Activated CD4-positive, CD25-positive, alpha-beta regulatory T cell (primary cell): ENCODE measurements around the gene HDAC9.
"Not testable (repeated sequence)": the region's sequence is repeated elsewhere in the genome, so short reads cannot be mapped to it uniquely, and the experiment has no call there.

Experiments used
- DNase-seq, 4 experiments: peaks; one replicate each; lab custom pipeline; 2025; lab: John Stamatoyannopoulos, UW

Gene HDAC9

GRCh38 chr7:18727115-18727870 is 231.7 kb downstream of the HDAC9 start:
- no peak for DNase-seq

DNA sequence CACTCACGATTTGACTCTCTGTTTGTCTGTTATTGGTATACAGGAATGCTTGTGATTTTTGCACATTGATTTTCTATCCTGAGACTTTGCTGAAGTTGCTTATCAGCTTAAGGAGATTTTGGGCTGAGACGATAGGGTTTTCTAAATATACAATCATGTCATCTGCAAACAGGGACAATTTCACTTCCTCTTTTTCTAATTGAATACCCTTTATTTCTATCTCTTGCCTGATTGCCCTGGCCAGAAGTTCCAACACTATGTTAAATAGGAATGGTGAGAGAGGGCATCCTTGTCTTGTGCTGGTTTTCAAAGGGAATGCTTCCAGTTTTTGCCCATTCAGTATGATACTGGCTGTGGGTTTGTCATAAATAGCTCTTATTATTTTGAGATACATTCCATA is 240.5 kb downstream of the HDAC9 start:
- not testable (repeated sequence) for DNase-seq

DNA sequence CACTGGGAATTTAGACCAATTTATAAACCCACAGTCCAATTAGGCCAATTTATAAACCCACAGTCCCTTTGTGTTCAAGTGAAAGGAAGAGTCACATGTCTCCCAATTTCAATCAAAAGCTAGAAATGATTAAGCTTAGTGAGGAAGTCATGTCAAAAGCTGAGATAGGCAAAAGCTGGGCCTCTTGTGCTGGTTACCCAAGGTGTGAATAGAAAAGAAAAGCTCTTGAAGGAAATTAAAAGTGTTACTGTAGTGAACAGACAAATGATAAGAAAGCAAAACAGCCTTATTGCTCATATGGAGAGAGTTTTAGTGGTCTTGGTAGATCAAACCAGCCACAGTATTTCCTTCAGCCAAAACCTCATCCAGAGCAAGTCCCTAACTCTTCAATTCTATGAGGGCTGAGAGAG is 245.0 kb downstream of the HDAC9 start:
- DNase-seq: no peak

GRCh38 chr7:18753972-18754610 is 258.5 kb downstream of the HDAC9 start:
- DNase-seq: no peak

- DNase-seq: no peak
These were observed 259.2 kb downstream of the HDAC9 start for GRCh38 chr7:18754766-18755165.

- DNase-seq: no peak
These were observed 260.2 kb downstream of the HDAC9 start for GRCh38 chr7:18755793-18756192.

DNA sequence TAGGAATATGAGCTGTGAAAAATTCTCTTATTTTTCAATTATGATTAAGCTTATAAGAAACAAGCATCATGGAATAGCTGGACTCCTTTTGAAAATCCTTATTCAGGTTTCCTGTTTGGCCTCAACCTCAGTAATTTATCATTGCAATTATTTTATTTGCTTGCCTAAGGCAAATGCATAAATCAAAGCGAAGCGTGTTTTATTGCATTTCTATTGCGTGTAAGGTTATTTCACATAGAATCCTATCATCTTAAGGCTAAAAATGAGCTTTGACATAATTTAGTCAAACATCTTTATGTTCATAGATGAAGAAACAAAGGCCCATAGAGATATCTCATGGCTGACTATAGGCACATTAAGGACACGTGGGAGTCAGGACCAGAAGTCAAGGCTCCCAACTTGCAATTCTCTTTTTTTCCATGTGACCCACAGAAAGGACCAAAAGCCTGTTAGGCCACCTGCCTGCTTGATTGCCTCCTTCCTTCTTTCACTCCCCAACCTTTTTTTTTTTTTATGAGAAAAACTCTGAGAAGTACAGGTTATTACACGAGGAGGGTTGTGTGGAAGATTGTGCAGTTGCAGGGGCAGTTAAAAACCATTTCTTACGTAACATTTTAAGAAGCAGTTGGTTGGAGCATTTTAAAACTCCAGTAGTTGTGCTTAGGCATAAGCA is 261.0 kb downstream of the HDAC9 start:
- no peak for DNase-seq

DNA sequence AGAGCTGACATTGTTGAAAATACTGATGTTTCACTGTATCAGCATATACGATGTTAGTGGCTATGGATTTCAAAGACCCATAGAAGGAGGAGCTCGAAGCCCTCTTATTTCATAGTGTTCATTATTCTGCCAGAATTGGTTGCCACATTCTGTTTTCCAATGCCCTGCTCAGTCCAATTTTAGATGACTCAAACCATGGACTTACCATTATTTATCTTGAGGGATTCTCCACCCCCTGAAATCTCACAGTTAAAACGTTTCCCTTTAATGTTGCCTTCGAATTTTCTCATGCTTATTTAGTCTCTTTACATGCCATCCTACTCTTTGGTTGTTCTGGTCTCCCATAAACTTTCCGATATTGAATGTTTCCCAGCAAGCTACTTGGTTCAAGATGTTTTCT is 264.5 kb downstream of the HDAC9 start:
- no peak for DNase-seq

DNA sequence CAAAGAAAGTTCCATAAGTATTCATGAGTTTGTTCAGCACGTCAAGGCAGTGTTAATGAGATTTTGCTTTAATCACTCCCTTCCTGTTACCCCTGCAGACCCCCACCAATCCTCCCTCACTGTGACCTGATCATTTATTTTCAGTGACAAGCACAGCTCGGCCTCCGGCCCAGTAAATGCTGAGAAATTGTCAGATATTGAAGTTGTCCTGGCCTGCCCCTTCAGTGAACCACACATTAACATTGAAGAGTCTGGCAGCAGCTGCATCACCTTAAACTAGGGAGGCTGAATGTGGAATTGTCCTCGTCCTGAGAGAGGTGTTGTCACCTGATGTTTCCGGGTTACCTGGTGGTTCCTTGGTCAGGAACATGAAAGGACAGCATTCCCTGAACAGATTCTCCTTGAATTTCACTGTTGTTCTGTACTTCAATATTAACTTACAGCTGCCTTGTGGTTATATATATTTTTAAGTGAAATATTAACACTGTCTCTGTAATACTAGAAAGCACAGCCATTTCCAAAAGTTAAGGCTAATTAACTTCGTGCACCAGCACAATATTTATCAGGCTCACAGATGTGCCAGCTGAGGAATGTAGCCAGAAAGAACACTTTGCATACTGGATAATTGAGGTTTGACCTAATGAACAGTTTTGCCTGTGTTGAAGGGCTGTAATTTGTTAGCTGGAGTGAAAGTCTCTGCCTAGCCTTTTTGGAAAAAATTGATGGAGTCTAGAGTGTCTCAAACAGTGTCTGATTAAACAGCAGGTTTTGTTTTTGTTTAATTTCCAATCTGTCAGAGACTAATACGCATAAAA is 265.3 kb downstream of the HDAC9 start:
- no peak for DNase-seq

GRCh38 chr7:18762189-18762588 is 266.6 kb downstream of the HDAC9 start:
- no peak for DNase-seq

GRCh38 chr7:18768256-18768655 is 272.7 kb downstream of the HDAC9 start:
- DNase-seq: no peak

DNA sequence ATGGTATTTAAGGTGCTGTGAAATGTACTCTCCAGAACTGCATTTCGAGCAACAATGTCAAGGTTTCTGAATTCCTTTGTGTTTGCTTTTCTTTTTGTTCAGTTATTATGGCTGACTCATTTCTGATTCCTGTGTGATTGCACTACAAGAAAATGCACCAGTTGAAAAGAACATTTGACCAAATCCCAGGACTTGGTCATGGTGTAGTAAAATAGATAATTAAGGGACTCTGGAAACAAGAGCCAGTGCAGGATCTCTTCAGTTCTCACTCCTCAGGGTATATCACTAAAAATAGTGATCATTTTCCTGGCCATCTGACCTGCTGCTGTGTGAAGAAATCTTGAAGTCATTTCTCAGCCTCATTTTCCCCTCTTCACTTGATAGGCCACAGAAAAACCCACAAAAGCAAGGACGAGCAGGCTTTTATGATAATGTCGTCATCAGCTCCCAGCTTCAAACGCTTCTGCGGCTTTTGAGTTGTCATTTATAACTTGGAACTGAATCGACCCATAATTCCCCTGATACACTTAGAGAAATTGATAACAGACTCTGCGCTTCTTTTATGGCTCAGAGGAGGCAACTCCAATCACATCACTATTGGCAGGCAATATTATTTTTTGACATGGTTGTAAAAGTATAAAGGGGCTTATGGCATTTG is 274.7 kb downstream of the HDAC9 start:
- no peak for DNase-seq

DNA sequence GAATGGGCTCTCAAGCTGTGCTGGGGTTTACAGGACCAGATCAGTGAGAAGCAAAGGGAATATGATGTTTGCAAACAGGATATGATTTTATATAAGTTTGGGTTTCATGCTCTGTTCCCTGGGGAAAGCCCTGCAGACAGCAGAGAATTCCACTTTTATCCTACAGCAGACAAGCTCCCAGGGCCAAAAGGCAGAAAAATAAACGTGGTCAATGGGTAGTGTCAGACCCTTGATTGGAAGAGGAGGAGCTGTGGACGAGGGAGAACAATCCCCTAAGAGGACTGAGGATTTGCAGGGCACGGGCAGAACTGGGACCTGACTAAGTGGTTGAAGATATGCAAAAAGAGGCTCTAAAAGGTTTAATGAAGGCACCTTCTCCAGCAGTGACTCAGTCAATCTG is 275.3 kb downstream of the HDAC9 start:
- no peak for DNase-seq

- DNase-seq: no peak
These were observed 276.5 kb downstream of the HDAC9 start for GRCh38 chr7:18771834-18772566.

DNA sequence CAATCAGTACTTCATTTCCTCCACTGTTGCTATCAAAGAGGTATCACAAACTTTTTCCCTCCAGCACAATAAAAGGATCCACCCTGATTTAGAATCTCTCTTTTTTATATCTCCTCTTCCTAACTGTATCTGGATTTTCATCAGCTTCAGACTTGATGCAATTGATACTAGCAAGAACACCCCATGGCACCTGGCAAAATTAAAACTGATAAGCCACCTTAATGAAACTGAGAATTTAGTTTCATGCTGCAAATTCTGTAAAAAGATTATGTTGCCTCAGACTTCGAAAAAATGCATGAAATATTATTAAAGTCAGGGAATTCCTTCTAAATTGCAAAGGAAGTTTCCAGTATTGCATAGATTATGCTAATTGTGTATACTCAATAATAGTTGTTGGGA is 277.0 kb downstream of the HDAC9 start:
- no peak for DNase-seq

DNA sequence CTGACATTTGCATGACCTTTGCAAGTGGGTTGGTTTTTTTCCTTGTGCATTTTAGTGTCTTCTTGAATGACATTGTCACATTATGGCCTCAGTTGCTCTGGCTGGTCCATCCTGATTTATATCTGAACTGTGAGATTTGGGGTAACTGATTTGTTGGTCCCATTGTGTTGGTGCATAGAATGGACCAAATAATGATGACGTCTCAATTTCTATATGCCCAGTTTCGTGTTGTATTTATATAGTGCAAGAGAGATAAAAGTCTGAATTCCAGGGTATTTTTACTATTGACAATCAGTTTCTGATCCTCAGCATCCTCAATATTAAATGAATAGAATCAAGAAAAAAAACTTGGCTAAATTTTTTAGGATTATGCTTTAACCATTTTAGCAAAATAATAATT is 281.8 kb downstream of the HDAC9 start:
- DNase-seq: no peak

- no peak for DNase-seq
These were observed 283.0 kb downstream of the HDAC9 start for GRCh38 chr7:18778594-18778993.

DNA sequence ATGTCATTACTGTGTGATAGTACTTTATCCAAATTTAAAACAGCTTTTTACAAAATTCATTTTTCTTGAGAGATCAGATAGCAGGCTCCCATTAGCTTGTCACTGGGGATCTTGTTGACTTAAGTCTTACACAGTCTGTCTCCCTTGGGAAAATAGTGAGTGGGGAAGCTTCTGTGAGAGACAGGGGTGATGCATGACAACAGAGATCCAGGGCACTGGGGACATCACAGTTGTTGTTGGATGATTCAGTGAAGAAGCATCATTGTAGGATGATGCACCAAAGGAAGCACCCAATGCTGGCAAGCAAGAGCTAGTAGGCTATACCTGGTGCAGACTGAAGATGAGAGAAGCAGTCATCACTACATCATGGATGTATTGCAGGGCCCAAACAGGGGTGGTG is 284.7 kb downstream of the HDAC9 start:
- no peak for DNase-seq

DNA sequence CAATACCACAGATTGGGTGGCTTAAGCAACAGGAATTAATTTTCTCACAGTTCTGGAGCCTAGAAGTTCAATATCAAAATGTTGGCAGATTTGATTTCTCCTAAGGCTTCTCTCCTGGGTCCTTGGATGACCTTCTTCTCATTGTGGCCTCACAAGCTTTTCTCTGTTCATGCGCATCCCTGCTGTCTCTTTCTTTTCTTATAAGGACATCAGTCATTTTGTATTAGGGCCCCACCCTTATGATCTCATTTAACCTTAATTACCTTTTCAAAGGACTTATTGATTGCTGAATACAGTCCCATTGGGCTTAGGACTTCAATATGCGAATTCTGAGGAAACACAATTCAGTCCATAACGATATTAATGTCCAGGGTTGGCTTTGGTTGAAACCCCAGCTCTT is 285.4 kb downstream of the HDAC9 start:
- no peak for DNase-seq

DNA sequence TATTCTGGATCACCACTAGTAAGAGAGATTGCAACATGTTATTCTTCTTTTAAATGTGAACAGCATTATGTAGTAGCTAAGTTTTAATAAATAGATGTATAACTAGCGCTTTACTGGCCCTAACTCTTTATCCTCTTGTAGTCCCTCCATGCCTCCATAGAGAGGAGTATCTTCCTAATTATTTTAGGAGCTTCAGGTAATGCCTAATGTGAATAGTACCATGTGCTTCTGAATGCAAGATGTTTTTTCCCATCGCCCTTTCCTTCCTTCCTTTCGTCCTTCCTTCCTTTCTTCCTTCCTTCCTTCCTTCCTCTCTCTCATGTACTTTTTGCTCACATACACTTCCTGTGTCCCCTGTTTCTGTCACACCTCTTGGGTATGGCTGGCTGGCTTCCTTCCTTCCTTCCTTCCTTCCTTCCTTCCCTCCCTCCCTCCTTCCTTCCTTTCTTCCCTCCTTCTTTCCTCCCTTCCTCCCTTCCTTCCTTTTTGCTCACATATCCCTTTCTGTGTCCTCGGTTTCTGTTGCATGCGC is 290.7 kb downstream of the HDAC9 start:
- DNase-seq: no peak

- no peak for DNase-seq
These were observed 291.2 kb downstream of the HDAC9 start for GRCh38 chr7:18786796-18787195.
